Trophoblast cell (in vitro differentiated cells and primary cell): ENCODE data around the gene BDH1.
"Not testable (repeated sequence)": the region's sequence is repeated elsewhere in the genome, so short reads cannot be mapped to it uniquely, and the experiment has no call there.

Experiments
- DNase-seq, 2 donors: peaks; one replicate each; pipeline ENCODE4 v3.0.0-alpha.2; 2016
- H2AFZ ChIP-seq: 2 replicates; pipeline ENCODE4 v1.6.1; 2013; ENCODE audit warnings: low read length, moderate library complexity, mild to moderate bottlenecking; ENCODE audit not compliant: insufficient read depth, poor library complexity
- H2AK5ac ChIP-seq: 2 replicates; pipeline ENCODE4 v1.6.1; 2013; ENCODE audit warnings: mild to moderate bottlenecking, low read length
- H2BK120ac ChIP-seq: 2 replicates; pipeline ENCODE4 v1.6.1; 2013; ENCODE audit warnings: low read length, mild to moderate bottlenecking, moderate library complexity; ENCODE audit not compliant: insufficient read depth, poor library complexity
- H2BK12ac ChIP-seq: 2 replicates; pipeline ENCODE4 v1.6.1; 2013; ENCODE audit warnings: mild to moderate bottlenecking, low read length, moderate library complexity
- H2BK5ac ChIP-seq: 2 replicates; pipeline ENCODE4 v1.6.1; 2013; ENCODE audit warnings: low read length, low read depth, moderate library complexity, mild to moderate bottlenecking; ENCODE audit not compliant: poor library complexity
- H3K14ac ChIP-seq: 2 replicates; pipeline ENCODE4 v1.6.1; 2013; ENCODE audit warnings: mild to moderate bottlenecking, low read length
- H3K18ac ChIP-seq: 2 replicates; pipeline ENCODE4 v1.6.1; 2013; ENCODE audit warnings: mild to moderate bottlenecking, low read length
- H3K23ac ChIP-seq: 2 replicates; pipeline ENCODE4 v1.6.1; 2013; ENCODE audit warnings: low read length
- H3K27ac ChIP-seq: 2 replicates; pipeline ENCODE4 v1.5.1; 2013; ENCODE audit warnings: low read depth, mild to moderate bottlenecking, inconsistent platforms, low read length, moderate library complexity
- H3K27me3 ChIP-seq: 2 replicates; pipeline ENCODE4 v1.6.1; 2013; ENCODE audit warnings: inconsistent platforms, mild to moderate bottlenecking, low read length, moderate library complexity; ENCODE audit not compliant: insufficient read depth
- H3K36me3 ChIP-seq, 2 experiments: 1 replicate in 1 of 2; 2 replicates in 1 of 2; pipeline ENCODE4 v1.6.1; 2013; ENCODE audit warnings: low read length in 2 of 2, mild to moderate bottlenecking in 2 of 2, moderate library complexity in 1 of 2; ENCODE audit not compliant: insufficient read depth in 2 of 2, control insufficient read depth in 1 of 2
- H3K4ac ChIP-seq: 2 replicates; pipeline ENCODE4 v1.6.1; 2013; ENCODE audit warnings: low read depth, mild to moderate bottlenecking, low read length, moderate library complexity
- H3K4me1 ChIP-seq, 2 experiments: 1 replicate in 1 of 2; 2 replicates in 1 of 2; pipeline ENCODE4 v1.6.1; 2013; ENCODE audit warnings: low read length in 2 of 2, mild to moderate bottlenecking in 2 of 2, moderate library complexity in 1 of 2; ENCODE audit not compliant: insufficient read depth in 2 of 2, control insufficient read depth in 1 of 2
- H3K4me2 ChIP-seq: 2 replicates; pipeline ENCODE4 v1.6.1; 2013; ENCODE audit warnings: inconsistent platforms, mild to moderate bottlenecking, low read length, moderate library complexity
- H3K4me3 ChIP-seq: 2 replicates; pipeline ENCODE4 v1.5.1; 2013; ENCODE audit warnings: mild to moderate bottlenecking, low read depth, low read length, inconsistent platforms
- H3K79me1 ChIP-seq: one replicate; pipeline ENCODE4 v1.6.1; 2013; ENCODE audit warnings: low read length
- H3K79me2 ChIP-seq: 2 replicates; pipeline ENCODE4 v1.6.1; 2013; ENCODE audit warnings: low read length, mild to moderate bottlenecking; ENCODE audit not compliant: control insufficient read depth, insufficient read depth, poor library complexity
- H3K9ac ChIP-seq: 2 replicates; pipeline ENCODE4 v1.6.1; 2013; ENCODE audit warnings: mild to moderate bottlenecking, low read length
- H3K9me3 ChIP-seq: 2 replicates; pipeline ENCODE4 v1.6.1; 2013; ENCODE audit warnings: low read depth, mild to moderate bottlenecking, control low read depth, inconsistent platforms, low read length; ENCODE audit not compliant: insufficient read depth
- H4K12ac ChIP-seq: 2 replicates; pipeline ENCODE4 v1.6.1; 2013; ENCODE audit warnings: low read depth, mild to moderate bottlenecking, low read length, moderate library complexity
- H4K8ac ChIP-seq: 2 replicates; pipeline ENCODE4 v1.6.1; 2013; ENCODE audit warnings: low read depth, mild to moderate bottlenecking, low read length, moderate library complexity
- H4K91ac ChIP-seq: one replicate; pipeline ENCODE4 v1.6.1; 2013; ENCODE audit warnings: low read depth, mild to moderate bottlenecking, low read length, moderate library complexity
- WGBS: extraction: QIAGEN DNeasy Blood & Tissue Kit; methylation state at CpG from one replicate; pipeline ENCODE4 v1.1.7; 2013; ENCODE audit warnings: missing lambda C conversion rate; ENCODE audit not compliant: insufficient read length, insufficient coverage; ENCODE audit errors: extremely low coverage; 5-methylcytosine and 5-hydroxymethylcytosine counted together

Gene BDH1

GRCh38 chr3:197518881-197519421 is 36.8 kb downstream of the BDH1 start:
- H4K8ac ChIP-seq: no peak overlapping the region
- H2AK5ac ChIP-seq: no peak overlapping the region
- H3K9ac ChIP-seq: no peak overlapping the region
- DNase-seq: no peak
- peaks cover 4% of the 10 kb centered on the region for H3K79me1 ChIP-seq
- no peak overlapping the region for H2AFZ ChIP-seq
- no peak overlapping the region for H3K4me2 ChIP-seq
- H3K14ac ChIP-seq: no peak overlapping the region
- H3K4ac ChIP-seq: no peak overlapping the region
- H3K27ac ChIP-seq: no peak overlapping the region
- H2BK120ac ChIP-seq: no peak overlapping the region
- no peaks in the 10 kb centered on the region for H3K36me3 ChIP-seq
- peaks cover 13 to 15% of the 10 kb centered on the region in 2 experiments for H3K4me1 ChIP-seq
- H3K18ac ChIP-seq: no peak overlapping the region
- H2BK12ac ChIP-seq: no peak overlapping the region
- no peak overlapping the region for H4K91ac ChIP-seq
- H3K4me3 ChIP-seq: no peak overlapping the region
- no CpG with 5 or more reads among the region's 6 CpGs for WGBS
- H3K23ac ChIP-seq: no peak overlapping the region
- H3K27me3 ChIP-seq: no peaks in the 10 kb centered on the region
- no peak overlapping the region for H2BK5ac ChIP-seq
- H3K79me2 ChIP-seq: no peaks in the 10 kb centered on the region
- H4K12ac ChIP-seq: no peak overlapping the region
- H3K9me3 ChIP-seq: peaks cover 1% of the 10 kb centered on the region

GRCh38 chr3:197517922-197518683 is 37.7 kb downstream of the BDH1 start:
- not testable (repeated sequence) for H3K4ac ChIP-seq, H3K36me3 ChIP-seq, DNase-seq, H3K4me2 ChIP-seq, H2BK5ac ChIP-seq, H2BK120ac ChIP-seq, H3K27ac ChIP-seq, H4K91ac ChIP-seq, H3K14ac ChIP-seq, H2AFZ ChIP-seq, H3K9ac ChIP-seq, H3K9me3 ChIP-seq, H3K4me3 ChIP-seq, H3K23ac ChIP-seq, H4K8ac ChIP-seq, H3K27me3 ChIP-seq, H2BK12ac ChIP-seq, H3K79me1 ChIP-seq, H2AK5ac ChIP-seq, H4K12ac ChIP-seq, H3K79me2 ChIP-seq, H3K18ac ChIP-seq
- no CpG with 5 or more reads among the region's 10 CpGs for WGBS
- peaks cover 13 to 15% of the 10 kb centered on the region in 2 experiments for H3K4me1 ChIP-seq

- H3K36me3 ChIP-seq, H3K4me3 ChIP-seq, H3K23ac ChIP-seq, H2AFZ ChIP-seq, DNase-seq, H4K12ac ChIP-seq, H3K79me2 ChIP-seq, H3K79me1 ChIP-seq, H3K9ac ChIP-seq, H3K9me3 ChIP-seq, H3K27me3 ChIP-seq: not testable (repeated sequence)
- peak overlapping the region; percentile 53 for H2BK5ac ChIP-seq
- peak overlapping the region; percentile 58 for H3K18ac ChIP-seq
- peaks cover 13 to 15% of the 10 kb centered on the region in 2 experiments for H3K4me1 ChIP-seq
- H3K4me2 ChIP-seq: peak overlapping the region; percentile 44
- peak overlapping the region; percentile 25 for H4K8ac ChIP-seq
- H2AK5ac ChIP-seq: peak overlapping the region; percentile 55
- peak overlapping the region; percentile 72 for H4K91ac ChIP-seq
- H2BK12ac ChIP-seq: peak overlapping the region; percentile 53
- peak overlapping the region; percentile 42 for H3K4ac ChIP-seq
- no CpG with 5 or more reads among the region's 12 CpGs for WGBS
- H3K14ac ChIP-seq: peak overlapping the region; percentile 65
- H3K27ac ChIP-seq: peak overlapping the region; percentile 50
- peak overlapping the region; percentile 43 for H2BK120ac ChIP-seq
Observed at GRCh38 chr3:197516890-197517606, 38.7 kb downstream of the BDH1 start.

GRCh38 chr3:197516517-197516889 is 39.3 kb downstream of the BDH1 start:
- no peak overlapping the region for H3K18ac ChIP-seq
- H3K14ac ChIP-seq: peak overlapping the region; percentile 65
- no peaks in the 10 kb centered on the region for H3K9me3 ChIP-seq
- no peak overlapping the region for H4K12ac ChIP-seq
- no peaks in the 10 kb centered on the region for H3K79me2 ChIP-seq
- no peaks in the 10 kb centered on the region for H3K36me3 ChIP-seq
- WGBS: no CpG with 5 or more reads among the region's 6 CpGs
- no peak overlapping the region for H2AFZ ChIP-seq
- H2BK12ac ChIP-seq: no peak overlapping the region
- H3K27me3 ChIP-seq: no peaks in the 10 kb centered on the region
- H4K91ac ChIP-seq: peak overlapping the region; percentile 72
- H3K79me1 ChIP-seq: peaks cover 4% of the 10 kb centered on the region
- peak overlapping the region; percentile 25 for H4K8ac ChIP-seq
- H3K23ac ChIP-seq: no peak overlapping the region
- peak; percentile 47 for DNase-seq
- peaks cover 12 to 13% of the 10 kb centered on the region in 2 experiments for H3K4me1 ChIP-seq
- no peak overlapping the region for H3K4ac ChIP-seq
- no peak overlapping the region for H3K9ac ChIP-seq
- H2AK5ac ChIP-seq: no peak overlapping the region
- peak overlapping the region; percentile 50 for H3K27ac ChIP-seq
- peak overlapping the region; percentile 43 for H2BK120ac ChIP-seq
- peak overlapping the region; percentile 53 for H2BK5ac ChIP-seq
- H3K4me2 ChIP-seq: peak overlapping the region; percentile 44
- H3K4me3 ChIP-seq: no peak overlapping the region
